HG03521 (cell line): Measurements from ENCODE around the gene KRT72.

Source experiments
- ATAC-seq: cut with Tn5 transposase; IDR thresholded peaks from one replicate; pipeline ENCODE4 v1.9.1; 2021; ENCODE audit warnings: mild to moderate bottlenecking, moderate library complexity; ENCODE audit not compliant: unreplicated experiment

The KRT72 gene

DNA sequence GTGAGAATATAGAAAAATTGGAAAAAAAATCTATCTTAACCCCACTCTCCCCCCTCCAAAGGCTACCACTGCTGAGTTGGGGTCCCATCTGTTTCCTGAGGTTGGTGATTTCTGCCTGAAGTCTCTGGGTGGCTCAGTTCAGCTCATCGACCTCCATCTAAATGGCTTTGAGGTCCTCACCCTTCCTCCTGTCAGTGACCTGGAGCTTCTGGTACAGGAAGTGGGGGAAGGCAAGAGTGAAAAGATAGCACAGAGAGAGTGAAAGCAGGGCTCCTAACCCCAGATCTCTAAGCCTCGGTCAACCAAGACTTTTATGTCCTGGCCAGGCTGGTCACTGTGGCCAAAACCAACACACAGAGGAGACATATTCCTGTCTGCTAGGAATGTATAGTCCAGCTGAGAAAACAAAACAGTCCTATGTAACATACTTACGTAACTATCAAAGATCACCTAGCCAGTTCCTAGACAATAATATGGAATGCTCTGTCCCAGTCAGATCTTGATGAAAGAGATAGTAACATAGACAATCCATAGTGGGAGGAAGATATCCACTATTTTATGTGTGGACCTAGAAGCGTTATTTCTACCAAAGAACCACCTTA is 29.4 kb upstream of the KRT72 start:
- no peak for ATAC-seq

DNA sequence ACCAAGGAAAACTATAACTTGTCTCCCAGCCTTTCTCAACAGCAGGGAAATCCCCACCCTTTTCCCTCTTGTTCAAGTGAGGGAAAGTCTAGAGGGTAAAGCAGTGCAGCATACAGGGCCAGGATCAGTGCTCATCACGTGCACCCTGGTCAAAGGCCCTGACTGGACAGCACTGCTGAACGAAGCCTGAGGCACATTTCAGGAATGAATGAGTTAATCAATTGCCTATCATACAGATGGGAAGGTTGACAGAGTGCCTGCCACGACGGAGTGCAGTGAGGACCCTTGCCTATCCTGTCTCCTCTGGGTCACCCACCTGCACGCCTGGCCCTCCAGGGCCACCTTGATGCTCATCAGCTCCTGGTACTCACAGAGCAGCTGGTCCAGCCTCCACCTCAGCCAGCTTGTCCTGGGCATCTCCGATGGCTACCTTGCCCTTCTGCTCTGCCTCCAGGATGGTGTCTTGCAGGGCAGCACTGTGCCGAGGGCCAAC is 28.8 kb upstream of the KRT72 start:
- no peak for ATAC-seq

DNA sequence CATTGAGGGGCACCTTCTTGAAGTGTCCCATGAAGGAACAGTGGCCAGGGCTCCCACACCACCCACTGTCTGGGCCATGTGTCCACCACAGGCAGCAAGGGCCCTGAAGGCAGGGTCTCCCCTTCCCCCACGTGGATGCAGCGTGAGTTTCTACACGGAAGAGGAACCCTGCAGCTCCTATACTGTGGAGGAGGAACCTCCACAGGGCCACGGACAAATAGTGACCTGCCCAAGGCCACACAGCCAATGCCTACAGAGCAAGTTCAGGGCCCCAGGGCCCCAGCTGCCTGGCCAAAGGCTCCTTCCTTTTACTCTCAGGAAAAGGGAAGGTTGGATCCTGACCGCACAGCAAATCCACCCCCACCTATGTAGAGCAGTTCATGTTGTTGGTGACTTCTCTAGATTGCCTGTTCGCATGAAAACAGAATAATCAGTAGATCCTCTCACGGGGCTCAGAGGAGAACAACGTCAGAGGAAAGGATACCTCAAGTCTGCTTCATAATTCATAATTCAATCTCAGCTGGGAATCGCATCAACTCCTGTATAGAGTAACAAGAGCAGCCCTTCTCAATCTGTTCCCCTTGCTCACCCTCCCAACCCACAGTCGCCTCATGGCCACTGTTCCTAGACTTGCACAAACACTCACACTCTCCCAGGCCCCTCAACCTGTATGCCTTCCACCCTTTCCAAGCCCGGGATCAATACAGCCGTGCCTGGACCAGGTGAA is 28.2 kb upstream of the KRT72 start:
- ATAC-seq, result no peak

DNA sequence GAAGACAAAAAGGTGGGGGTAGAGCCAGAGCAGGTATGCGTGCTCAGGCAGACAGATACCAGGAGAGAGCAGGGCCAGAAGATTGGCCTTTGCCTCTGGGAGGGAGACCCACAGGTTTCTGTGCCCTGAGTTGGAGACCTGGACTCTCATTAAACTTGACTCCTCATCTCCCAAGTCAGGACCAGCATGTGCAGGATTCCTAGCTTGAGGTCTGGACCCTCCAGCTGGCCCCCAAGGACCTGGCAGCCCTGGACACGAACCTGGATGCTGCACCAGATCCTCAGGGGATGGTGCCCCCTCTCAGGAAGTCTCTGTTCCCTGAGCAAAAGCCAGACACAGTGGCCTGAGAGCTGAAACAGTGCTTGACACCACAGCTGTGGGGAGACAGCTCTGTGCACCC is 27.6 kb upstream of the KRT72 start:
- no peak for ATAC-seq

DNA sequence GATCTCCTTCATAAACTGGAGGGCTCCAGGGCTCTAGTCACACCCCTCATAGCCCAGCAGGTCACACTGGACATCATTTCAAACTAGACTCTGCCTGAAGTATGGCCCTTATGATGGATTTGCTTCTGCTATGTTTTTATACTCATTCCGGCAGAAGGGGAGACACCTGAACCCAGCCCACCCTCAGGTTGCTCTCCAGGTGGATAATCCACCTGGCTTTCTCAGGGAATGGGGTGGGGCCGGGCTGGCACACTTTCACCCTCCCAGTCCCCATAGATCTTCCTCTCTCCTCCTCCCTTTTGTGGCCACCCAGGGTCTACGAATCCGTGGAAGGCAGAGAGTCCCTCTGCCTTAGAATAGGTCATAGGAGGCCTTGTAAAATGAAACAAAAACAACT is 26.8 kb upstream of the KRT72 start:
- ATAC-seq, result no peak

DNA sequence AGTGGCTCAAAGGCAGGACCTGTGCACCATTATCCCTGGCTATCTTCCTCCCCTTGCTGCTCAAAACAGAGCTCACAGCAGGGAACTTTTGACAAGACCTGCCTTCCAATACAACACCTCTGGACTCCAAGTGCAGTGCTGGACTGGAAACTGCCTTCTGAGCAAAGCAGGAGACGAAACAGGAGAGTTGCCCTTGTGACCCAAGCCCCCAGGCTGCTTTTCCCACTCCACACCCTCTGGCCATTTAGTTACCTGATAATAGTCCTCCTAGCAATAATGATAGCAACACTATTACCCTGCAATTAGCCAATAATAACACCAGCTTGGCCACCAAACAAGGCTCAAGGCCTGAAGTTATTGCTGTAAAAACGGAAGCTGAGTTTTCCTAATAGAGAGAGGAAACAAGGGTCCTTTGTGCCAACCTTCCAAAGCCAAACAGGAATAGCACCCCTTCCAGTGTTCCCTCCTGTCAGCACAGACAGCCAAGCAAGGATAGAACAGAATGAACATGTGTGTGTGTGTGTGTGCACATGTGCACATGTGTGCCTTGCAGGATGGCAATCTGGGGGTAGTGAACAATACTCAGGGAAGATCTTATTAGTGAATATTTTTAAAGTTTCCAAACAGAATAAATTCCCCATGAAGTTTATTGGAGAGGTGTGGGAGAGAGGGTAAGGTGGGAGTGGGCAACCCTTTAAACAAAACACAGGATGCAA is 26.3 kb upstream of the KRT72 start:
- no peak for ATAC-seq

DNA sequence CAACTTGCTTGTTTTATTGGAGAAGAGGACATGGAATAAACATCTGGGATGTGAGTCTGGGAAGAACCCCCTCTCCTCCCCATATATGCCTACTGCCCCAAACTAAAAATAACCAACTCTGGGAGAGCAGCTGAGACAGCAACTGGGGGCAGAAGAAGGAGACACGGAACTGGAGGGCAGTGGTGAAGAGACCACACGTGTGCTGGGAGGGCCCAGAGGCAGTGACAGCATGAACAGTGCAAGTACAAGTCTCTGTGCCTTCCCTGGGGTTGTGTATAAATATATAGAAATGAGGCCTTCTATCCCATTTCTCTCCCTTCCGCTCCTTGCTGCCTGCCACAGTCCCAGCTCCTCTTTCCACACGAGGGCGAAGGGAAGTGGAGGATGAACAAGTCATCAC is 21.1 kb upstream of the KRT72 start:
- no peak for ATAC-seq

DNA sequence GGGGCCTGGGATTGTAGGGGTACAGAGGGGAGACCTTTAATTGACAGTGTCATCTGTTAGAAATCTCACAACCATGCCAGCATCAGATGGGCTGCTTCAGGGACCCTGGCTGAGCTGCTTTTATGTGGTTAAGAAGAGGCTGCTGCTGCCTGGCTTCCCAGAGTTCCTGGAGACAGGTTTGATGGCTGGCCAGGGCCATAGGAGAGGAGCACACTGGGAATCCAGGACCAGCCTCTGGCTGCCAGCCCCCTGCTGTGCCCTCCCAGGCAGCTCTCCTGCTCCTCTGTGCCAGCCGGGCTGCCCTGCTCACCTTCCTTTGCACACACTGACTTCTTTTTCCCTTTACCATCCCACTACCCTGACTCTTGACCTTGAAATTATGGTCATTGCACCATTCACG is 17.6 kb upstream of the KRT72 start:
- no peak for ATAC-seq

DNA sequence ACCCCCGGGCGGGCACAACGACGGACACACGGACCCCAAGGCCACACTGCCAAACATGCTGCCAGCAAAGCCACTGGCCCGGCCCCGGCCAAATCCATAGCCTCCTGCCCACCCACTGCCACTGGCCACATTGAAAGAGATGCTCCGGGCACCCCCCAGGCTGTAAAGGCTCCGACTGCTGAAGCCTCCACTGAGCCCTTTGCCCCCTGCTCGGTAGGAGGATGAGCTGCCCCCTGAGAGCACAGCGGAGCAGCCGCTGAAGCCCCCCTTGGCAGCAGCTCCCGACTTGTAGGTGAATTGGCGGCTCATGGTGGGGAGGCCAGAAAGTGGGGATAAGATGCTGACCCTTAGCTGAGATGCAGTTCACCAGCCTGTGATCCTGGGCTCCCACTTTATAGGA is 17.0 kb upstream of the KRT72 start, which contains the start of gene KRT73:
Gene KRT73, minus strand, starts transcription at position 344 of the 400 bp plus-strand sequence. Its CDS starts 35 bp downstream, at position 309.
- no peak for ATAC-seq

DNA sequence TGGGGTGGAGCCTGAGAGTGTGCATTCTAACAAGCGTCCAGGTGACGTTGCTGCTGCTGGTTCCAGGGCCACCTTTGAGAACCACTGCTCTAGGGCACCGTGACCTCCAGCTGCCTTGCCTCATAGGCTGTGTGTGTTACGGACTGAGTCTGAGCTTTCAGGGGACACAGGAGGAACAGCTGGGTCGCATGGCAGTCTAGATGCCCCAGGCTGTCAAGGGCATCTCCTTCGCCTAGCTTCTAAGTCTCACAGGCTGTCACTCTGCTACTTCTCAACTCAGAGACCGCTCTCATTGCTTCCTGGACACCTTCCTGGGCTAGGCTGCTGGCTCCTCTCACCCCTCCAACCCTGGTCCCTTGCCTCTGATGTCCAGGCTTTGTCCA is 16.1 kb upstream of the KRT72 start:
- ATAC-seq, result no peak

DNA sequence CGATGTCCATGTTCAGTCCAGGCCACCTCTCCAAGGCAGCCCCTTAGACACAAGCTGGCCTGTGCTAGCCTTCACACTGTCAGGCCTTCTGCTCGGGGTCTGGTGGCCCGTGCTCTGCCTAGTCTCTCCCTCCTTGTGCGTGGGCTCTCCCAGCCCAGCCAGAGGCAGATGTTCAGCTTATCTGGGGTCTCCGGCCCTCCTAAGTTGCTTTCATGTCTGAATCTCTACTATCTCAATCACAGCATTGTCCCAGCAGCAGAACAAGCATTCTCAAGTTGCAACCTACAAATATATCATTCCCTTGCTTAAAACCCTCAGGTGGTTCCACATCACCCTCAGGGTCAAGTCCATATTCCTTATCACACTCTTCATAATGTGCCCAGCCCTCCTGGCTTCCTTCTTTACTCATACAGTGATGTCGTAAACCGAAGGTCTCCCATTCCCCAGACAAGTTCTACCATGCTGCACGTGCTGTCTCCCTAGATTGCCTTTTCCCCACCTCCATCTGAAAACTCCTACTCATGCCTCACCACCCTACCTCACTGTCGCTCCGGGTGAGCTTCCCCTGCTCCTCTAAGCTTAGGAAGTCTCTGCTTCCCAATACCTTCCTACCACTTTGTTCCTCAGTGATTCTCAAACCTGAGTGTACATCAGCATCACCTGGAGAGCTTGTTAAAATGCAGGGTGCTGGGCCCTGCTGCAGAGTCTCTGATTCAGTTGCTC is 15.6 kb upstream of the KRT72 start:
- no peak for ATAC-seq

DNA sequence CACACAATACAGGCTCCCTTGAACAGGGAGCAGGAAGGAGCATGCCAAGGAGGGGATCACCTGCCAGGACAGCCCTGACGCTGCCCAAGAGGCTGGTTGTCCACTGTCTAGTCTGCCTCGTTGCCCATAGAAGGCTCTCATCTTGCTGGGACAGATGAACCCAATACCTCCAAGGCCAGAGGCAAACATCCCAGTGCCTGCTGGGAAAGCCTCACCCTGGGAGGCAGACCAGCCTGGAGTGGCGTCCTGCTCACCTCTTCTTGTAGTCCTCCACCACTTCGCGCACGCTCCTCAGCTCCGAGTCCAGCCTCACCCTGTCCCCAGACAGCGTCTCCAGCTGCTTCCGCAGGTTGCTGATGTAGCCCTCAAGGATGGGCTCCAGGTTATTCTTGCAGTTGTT is 14.6 kb upstream of the KRT72 start:
- ATAC-seq, result no peak

DNA sequence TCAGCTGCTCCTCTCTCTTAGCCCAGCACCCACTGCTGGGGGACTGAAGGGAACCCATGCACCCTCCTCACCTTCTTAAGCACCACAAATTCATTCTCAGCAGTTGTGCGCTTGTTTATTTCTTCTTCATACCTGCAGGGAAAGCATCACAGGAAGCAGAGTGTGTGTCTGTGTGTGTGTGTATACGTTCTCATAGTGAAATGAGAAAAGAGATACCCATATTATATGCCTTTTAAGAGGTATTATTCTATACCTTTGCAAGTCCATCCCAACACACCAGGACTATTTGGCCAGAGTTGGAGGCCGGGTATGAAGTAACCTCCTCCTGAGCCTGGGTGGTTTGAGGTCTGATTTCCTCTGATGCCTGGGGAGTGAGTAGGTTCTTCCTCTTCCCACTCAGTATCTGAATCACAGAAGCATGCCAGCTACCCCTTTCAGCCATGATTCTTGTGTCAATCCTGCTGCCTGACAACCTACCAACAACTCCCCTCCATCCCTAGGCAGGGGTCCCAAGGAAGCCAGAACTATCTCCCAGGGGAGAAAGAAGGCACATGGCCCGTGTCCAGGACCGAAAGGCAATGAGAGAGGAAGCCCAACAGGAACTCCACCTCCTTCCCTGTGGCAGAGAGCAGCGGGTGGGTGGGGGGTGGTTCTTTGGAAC is 14.1 kb upstream of the KRT72 start:
- no peak for ATAC-seq

DNA sequence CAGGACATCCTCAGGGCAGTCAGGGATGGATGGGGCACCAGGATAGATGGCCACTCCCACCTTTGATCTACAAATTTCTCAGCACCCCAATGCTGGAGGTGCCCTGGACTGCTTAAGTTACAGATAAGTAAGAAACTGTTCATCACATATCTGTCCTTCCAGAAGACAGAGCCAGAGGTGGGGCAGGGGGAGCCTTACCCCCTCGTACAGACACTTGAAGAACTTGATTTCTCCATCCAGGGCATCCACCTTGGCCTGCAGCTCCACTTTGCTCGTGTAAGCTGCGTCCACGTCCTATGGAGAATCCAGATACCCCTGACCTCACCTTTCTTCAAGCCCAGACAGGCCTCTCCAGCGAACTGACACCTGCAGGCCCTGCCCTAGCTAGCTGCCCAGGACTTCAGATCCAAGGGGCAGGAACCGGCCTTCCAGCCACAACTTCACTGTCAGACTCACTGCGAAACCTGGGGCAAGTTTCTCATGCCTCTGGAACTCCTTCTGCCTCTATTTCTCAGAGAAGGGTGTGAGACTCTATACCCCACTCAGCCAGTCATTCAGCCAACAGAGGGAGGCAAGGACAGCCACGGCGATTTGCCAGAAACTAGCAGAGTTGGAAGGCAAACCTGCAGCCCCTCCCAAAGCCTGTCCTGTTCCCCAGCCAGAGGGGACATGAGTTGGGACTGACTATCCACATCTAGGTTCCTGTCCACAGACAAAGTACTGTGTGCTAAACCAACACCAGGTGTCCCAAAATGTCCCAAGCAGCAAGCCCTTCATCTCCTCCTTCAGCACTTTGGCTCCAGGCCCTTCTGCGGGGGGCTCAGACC is 13.3 kb upstream of the KRT72 start:
- no peak for ATAC-seq

DNA sequence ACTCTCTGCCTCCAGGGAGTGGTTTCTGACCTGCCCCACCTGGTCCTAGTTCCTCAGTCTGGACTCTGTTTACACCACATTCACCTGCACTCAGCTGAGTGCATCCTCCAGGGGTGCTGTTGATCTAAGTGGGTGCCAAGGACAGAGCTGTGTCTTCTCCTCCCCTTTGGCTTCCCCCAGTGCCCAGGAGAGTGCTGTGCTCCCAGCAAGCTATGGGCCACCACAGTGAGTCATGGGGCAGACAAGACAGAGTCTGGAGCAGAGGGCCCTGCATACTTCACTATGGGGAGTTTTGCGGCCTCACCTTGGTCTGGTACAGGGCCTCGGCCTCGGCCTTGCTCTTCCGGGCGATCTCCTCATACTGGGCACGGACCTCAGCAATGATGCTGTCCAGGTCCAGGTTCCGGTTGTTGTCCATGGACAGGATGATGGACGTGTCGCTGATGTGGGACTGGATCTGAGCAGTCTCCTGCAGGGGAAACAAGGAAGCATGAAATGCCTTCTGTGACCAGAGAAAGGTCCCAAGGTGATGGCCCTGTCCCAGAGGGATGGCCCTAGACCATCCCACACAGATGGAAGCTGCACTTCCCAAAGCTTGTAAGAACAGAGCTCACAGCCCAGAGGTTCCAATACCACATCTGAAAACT is 12.2 kb upstream of the KRT72 start:
- ATAC-seq, result no peak

DNA sequence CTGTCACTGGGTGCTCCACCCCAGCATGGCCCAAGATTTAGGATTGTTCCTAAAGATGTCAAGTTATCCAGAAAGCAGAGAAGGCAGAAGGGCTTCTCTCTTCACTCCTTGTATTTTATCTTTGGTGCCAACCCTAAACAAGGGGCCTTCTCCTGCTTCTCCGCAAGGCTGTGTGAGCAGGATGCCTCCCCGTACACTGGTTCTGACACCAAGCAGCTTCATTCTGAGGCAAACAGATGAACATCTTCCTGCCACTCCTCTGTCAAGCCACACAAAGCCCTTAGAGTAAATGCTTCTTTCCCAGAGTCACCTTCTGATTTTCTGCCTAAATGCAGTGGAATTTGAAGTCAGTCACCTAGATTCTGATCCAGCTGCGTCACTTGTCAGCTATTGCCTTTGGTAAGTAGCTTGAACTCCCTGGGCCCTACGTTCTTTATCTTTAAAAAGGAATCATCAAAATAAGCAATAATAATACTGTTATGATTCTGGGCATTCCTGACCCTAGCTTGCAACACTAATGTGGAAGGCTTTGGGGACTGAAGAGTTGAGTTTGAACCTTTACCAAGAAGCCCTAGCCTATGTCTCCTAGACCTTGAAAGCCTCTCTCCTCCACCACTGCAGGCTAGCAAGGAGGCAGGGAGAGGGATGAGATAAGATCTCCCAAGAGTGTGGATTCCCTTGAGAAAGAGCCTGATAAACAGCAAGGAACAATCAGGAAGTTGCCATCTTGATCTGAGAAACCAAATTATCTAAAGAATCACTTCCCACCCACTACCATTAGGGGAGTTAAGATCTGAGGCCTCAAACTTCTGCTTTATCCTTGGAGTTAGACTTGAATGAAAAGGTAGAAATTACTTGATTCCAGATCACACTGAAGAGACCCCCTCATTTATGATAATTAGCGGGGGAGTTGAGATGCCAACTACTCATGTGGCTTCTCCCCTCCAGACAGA is 11.4 kb upstream of the KRT72 start:
- ATAC-seq, result no peak

DNA sequence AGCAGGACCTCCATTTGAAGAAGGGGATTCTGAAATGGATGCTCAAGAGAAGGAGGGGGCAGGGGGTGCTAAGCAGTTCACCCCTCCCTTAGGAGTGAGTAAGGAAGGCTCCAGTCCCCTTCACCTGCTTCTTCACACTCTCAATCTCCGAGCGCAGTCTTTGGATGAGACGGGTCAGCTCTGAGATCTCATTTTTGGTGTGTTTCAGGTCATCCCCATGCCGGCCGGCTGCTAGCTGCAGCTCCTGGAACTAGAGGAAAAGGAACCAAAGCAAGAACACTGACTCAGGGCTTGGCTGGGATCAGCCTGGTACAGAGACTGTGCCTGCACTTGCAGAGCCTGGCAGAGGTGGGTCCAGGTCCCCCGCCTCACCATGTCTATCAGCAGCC is 9.8 kb upstream of the KRT72 start:
- ATAC-seq, result no peak

DNA sequence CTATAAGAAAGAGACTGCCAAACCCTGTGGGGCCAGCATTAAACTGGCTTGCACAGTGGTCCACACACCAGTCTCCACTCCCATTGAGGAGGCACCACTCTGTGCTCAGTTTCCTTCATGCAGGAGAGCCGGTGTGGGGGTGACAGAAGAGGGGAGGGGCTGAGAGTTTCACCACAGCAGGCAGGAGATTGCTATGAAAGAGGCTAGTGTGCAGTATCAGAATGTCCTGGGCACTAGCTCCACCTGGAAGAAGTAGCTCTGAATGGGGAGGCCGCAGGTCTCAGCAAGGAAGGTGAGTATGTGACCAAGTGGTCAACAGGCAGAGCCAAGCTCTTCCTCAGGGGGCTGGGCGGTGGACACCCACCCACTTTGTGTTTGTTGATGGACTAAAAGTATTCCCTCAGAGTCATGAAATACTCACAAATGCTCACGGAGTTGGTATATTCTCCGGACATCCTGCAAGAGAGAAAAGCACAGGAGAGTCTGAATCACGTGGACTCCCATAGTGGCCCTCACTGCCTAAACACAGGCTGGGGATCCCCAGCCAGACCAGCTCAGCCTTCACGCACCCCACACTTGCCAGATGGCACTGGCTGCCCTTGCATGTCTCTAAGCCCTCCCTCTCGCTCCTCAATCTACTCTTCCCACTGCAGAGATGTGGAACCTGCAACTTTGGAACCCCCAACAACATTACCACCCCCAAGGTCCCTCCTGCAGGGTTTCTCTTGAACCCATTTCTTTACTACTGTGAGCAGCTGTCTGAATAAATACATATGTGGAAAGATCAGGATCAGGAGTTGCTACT is 7.8 kb upstream of the KRT72 start:
- no peak for ATAC-seq
